OCI-LY3 (cell line): ENCODE measurements around the gene FOXK2.
"Not testable (repeated sequence)": the region's sequence is repeated elsewhere in the genome, so short reads cannot be mapped to it uniquely, and the experiment has no call there.

Experiments used
- H2AFZ ChIP-seq: fragments of 200-600, 300-600 bp; shearing (Covaris generic); 2 replicates; pipeline ENCODE4 v1.6.0; 2014; ENCODE audit warnings: antibody characterized with exemption, low read depth, low read length
- H3K27ac ChIP-seq: fragments of 200-600, 300-600 bp; sonication (generic); 2 replicates; pipeline ENCODE4 v1.5.1; 2014; ENCODE audit warnings: mild to moderate bottlenecking, low read length, moderate library complexity, mixed read lengths
- H3K27me3 ChIP-seq: fragments of 200-600, 300-600 bp; sonication (generic); 2 replicates; pipeline ENCODE4 v1.6.1; 2014; ENCODE audit warnings: low read depth, low read length, mixed read lengths
- H3K36me3 ChIP-seq: fragments of 200-600, 300-600 bp; sonication (generic); replicated peaks from 2 replicates; pipeline ENCODE3; 2014; ENCODE audit warnings: low read depth, low read length, mixed read lengths
- H3K4me1 ChIP-seq: fragments of 300-600, 200-600 bp; sonication (generic); 2 replicates; pipeline ENCODE4 v1.6.1; 2014; ENCODE audit warnings: low read length, mixed read lengths
- H3K4me2 ChIP-seq: fragments of 200-600, 300-600 bp; sonication (generic); 2 replicates; pipeline ENCODE4 v1.6.1; 2014; ENCODE audit warnings: low read length, mixed read lengths
- H3K4me3 ChIP-seq: fragments of 300-600, 200-600 bp; sonication (generic); 2 replicates; pipeline ENCODE4 v1.5.1; 2014; ENCODE audit warnings: antibody characterized with exemption, mild to moderate bottlenecking, low read length, moderate library complexity
- H3K79me2 ChIP-seq: fragments of 300-600, 200-600 bp; shearing (Covaris generic); 2 replicates; pipeline ENCODE4 v1.6.1; 2014; ENCODE audit warnings: mild to moderate bottlenecking, low read length, mixed read lengths
- H3K9ac ChIP-seq: fragments of 300-600, 200-600 bp; shearing (Covaris generic); 2 replicates; pipeline ENCODE4 v1.6.0; 2014; ENCODE audit warnings: mild to moderate bottlenecking, low read length, moderate library complexity
- H3K9me3 ChIP-seq: fragments of 200-600, 300-600 bp; shearing (Covaris generic); 2 replicates; pipeline ENCODE4 v1.6.1; 2014; ENCODE audit warnings: low read length, mixed read lengths; ENCODE audit not compliant: insufficient read depth
- H4K20me1 ChIP-seq: fragments of 200-600, 300-600 bp; sonication (generic); 2 replicates; pipeline ENCODE4 v1.6.1; 2016; ENCODE audit warnings: low read length, mixed read lengths; ENCODE audit not compliant: insufficient read depth
- CTCF ChIP-seq: fragments of 200-600, 300-600 bp; sonication (generic); IDR thresholded peaks from 2 replicates; pipeline ENCODE4 v1.5.1; 2014; ENCODE audit warnings: antibody characterized with exemption, low read length, low read depth
- EZH2phosphoT487 ChIP-seq: fragments of 200-600 bp; shearing (Covaris generic); IDR thresholded peaks from 2 replicates; pipeline ENCODE4 v1.6.1; 2018; ENCODE audit warnings: antibody characterized with exemption, mixed run types, low read depth

The FOXK2 gene

GRCh38 chr17:82582213-82582612 lies 62.7 kb downstream of the FOXK2 start:
- Histone ChIP-seq H3K36me3 (peaks cover 36% of the 10 kb centered on the region), H3K4me1 (no peaks in the 10 kb centered on the region), H3K4me2 (no peak overlapping the region), H3K27me3 (no peaks in the 10 kb centered on the region), H4K20me1 (0 out of 2 replicates have a peak, but pooled peaks cover 3% of the 10 kb centered on the region), H3K4me3 (no peak overlapping the region), H2AFZ (no peak overlapping the region), H3K27ac (no peak overlapping the region), H3K9me3 (no peaks in the 10 kb centered on the region), H3K79me2 (peaks cover 6% of the 10 kb centered on the region; the same call in 1 of the 2 replicates), H3K9ac (no peak overlapping the region)
- no peak for TF ChIP-seq CTCF
- TF ChIP-seq EZH2phosphoT487 = no peak

DNA sequence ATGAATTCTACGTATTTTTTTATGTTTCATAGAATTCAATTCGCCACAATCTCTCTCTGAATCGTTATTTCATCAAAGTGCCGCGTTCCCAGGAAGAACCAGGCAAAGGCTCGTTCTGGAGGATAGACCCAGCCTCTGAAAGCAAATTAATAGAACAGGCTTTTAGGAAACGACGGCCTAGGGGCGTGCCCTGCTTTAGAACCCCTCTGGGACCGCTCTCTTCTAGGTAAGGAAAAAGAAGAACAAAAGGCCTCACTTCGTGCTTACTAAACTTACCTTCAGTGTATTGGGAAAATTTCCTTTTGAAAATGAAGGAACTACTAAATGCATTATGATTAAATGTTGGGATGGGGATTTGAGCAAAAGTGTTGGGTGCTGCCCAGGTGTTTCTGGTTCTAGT lies 63.2 kb downstream of the FOXK2 start:
- no peaks in the 10 kb centered on the region for H3K27me3 ChIP-seq
- H3K4me3 ChIP-seq = no peak overlapping the region
- peaks cover 38% of the 10 kb centered on the region for H3K36me3 ChIP-seq
- H3K9ac ChIP-seq = no peak overlapping the region
- 0 out of 2 replicates have a peak, but pooled peaks cover 3% of the 10 kb centered on the region for H4K20me1 ChIP-seq
- H3K4me1 ChIP-seq = no peaks in the 10 kb centered on the region
- H2AFZ ChIP-seq = no peak overlapping the region
- peaks cover 3% of the 10 kb centered on the region; the same call in 1 of the 2 replicates for H3K79me2 ChIP-seq
- no peak overlapping the region for H3K27ac ChIP-seq
- no peak for TF ChIP-seq CTCF
- no peak for TF ChIP-seq EZH2phosphoT487
- no peak overlapping the region for H3K4me2 ChIP-seq
- no peaks in the 10 kb centered on the region for H3K9me3 ChIP-seq

DNA sequence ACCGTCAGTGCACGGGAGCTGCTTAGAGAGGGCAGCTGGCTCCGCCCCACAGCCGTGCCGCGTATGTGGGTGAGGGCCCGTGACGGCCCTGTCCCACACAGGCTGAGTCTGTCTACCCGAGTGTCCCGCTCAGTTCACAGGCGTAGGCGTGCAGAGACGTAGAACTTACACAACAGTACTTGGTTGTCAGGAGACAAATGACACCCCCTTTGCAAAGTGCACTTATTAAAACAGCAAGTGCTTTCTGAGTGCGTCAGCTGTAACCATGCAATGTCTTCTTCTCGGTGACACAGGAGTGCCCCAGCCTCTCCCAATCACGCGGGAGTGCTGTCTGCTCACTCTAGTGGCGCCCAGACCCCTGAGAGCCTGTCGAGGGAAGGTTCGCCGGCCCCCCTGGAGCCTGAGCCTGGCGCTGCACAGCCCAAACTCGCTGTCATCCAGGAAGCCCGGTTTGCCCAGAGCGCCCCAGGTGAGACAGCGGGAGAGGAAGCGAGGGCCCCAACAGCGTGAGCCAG lies 64.2 kb downstream of the FOXK2 start:
- TF ChIP-seq CTCF = no peak
- no peak for TF ChIP-seq EZH2phosphoT487
- no peak overlapping the region for H2AFZ ChIP-seq
- no peak overlapping the region for H3K9ac ChIP-seq
- H3K9me3 ChIP-seq = no peaks in the 10 kb centered on the region
- no peak overlapping the region for H3K4me2 ChIP-seq
- H3K27ac ChIP-seq = no peak overlapping the region
- peaks cover 37% of the 10 kb centered on the region for H3K36me3 ChIP-seq
- no peaks in the 10 kb centered on the region for H3K27me3 ChIP-seq
- H4K20me1 ChIP-seq = 0 out of 2 replicates have a peak, but pooled peaks cover 3% of the 10 kb centered on the region
- peaks cover 3% of the 10 kb centered on the region; the same call in 1 of the 2 replicates for H3K79me2 ChIP-seq
- H3K4me1 ChIP-seq = no peaks in the 10 kb centered on the region
- no peak overlapping the region for H3K4me3 ChIP-seq

- not testable (repeated sequence) for H3K4me2 ChIP-seq
- H3K36me3 ChIP-seq = peaks cover 33% of the 10 kb centered on the region
Measured at GRCh38 chr17:82585935-82586575, 66.5 kb downstream of the FOXK2 start.

More at GRCh38 chr17:82585935-82586575, 66.5 kb downstream of the FOXK2 start:
- H3K79me2 ChIP-seq, H4K20me1 ChIP-seq, H3K4me3 ChIP-seq, H3K27ac ChIP-seq, H3K9me3 ChIP-seq, H3K9ac ChIP-seq, H2AFZ ChIP-seq, H3K27me3 ChIP-seq, H3K4me1 ChIP-seq: not testable (repeated sequence)
